Activated CD8-positive, alpha-beta T cell treated with anti-CD3 and anti-CD28 coated beads for 36 hours (primary cell): ENCODE measurements around the gene TMEM42. TPM values are rescaled to one million over a fixed set of nuclear protein-coding genes. Genes with fewer than 3 reads are reported as not detected.

Source experiments
- ATAC-seq: fragments of 200-7000 bp; cut with Tn5 transposase; one replicate; pipeline ENCODE4 v1.10.0; 2021; ENCODE audit warnings: mild to moderate bottlenecking, moderate library complexity
- CTCF ChIA-PET: fragments of 350-600 bp; sonication (Branson Sonifier 250); formaldehyde crosslinking; loops from one replicate; lab custom pipeline; 2021; ENCODE audit warnings: antibody characterized with exemption; lab: Charles Lee
- POLR2A ChIA-PET: fragments of 350-600 bp; sonication (Branson Sonifier 250); formaldehyde crosslinking; loops from one replicate; lab custom pipeline; 2021; ENCODE audit warnings: antibody characterized with exemption; lab: Charles Lee
- DNase-seq: peaks from one replicate; pipeline ENCODE4 v3.0.0-alpha.2; 2020
- H3K27ac Mint-ChIP-seq: one replicate; pipeline ENCODE4 v1.8.0; 2021; ENCODE audit warnings: mild to moderate bottlenecking, mixed read lengths
- H3K27me3 Mint-ChIP-seq: one replicate; pipeline ENCODE4 v1.8.0; 2021; ENCODE audit warnings: mixed read lengths
- H3K36me3 Mint-ChIP-seq: one replicate; pipeline ENCODE4 v1.8.0; 2021; ENCODE audit warnings: low read depth, mixed read lengths
- H3K4me1 Mint-ChIP-seq: one replicate; pipeline ENCODE4 v1.8.0; 2021; ENCODE audit warnings: low read depth, mixed read lengths
- H3K4me3 Mint-ChIP-seq: one replicate; pipeline ENCODE4 v1.8.0; 2021; ENCODE audit warnings: mild to moderate bottlenecking, moderate library complexity, mixed read lengths
- H3K9me3 Mint-ChIP-seq: one replicate; pipeline ENCODE4 v1.8.0; 2021; ENCODE audit warnings: mixed read lengths
- intact Hi-C: fragments of 100-400 bp; cut with micrococcal nuclease; formaldehyde crosslinking; loops from one replicate; pipeline ENCODE4 v1.10.0; 2022
- total RNA-seq, 2 experiments: library from RNA; stranded (reverse); gene quantifications; one replicate each; pipeline ENCODE4 v1.2.3, GENCODE V29; 2021
- TF ChIP-seq, protein P1 (sequence below): fragments of 200-600 bp; IDR thresholded peaks from one replicate; pipeline ENCODE4 v1.8.0; 2022; ENCODE audit warnings: antibody characterized with exemption, mild to moderate bottlenecking

TMEM42 gene
- total RNA-seq, 2 experiments from 2014 or later: 11.3 to 11.8 TPM

DNA sequence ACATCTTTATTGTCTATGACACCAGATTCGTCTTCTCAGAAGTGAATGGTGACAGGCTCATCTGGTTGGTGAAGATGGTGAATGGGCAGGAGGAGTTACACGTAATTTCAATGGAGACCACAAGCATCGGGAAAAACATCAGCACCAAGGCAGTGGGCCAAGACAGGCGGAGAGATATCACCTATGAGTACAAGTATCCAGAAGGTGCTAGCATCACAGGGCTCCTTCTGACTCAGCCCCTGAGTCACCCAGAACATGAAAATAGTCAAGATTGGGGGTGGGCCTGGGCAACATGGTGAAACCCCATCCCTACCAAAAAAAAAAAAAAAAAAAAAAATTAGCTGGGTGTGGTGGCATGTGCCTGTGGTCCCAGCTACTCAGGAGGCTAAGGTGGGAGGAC, 45.3 kb downstream of the TMEM42 start:
- POLR2A ChIA-PET: no interaction called here
- Mint-ChIP-seq H3K27ac (no peak overlapping the region), H3K36me3 (no peaks in the 10 kb centered on the region), H3K4me3 (no peak overlapping the region), H3K9me3 (no peaks in the 10 kb centered on the region), H3K4me1 (no peaks in the 10 kb centered on the region), H3K27me3 (peaks cover 15% of the 10 kb centered on the region)
- CTCF ChIA-PET: interaction anchor here (1.6 kb wide), 1 partner anchor 14 kb away, joined by 4 read pairs; no protein-coding TSS in a partner anchor
- ATAC-seq (peak; percentile 56), DNase-seq (peak; percentile 41)
- TF ChIP-seq, protein P1, sequence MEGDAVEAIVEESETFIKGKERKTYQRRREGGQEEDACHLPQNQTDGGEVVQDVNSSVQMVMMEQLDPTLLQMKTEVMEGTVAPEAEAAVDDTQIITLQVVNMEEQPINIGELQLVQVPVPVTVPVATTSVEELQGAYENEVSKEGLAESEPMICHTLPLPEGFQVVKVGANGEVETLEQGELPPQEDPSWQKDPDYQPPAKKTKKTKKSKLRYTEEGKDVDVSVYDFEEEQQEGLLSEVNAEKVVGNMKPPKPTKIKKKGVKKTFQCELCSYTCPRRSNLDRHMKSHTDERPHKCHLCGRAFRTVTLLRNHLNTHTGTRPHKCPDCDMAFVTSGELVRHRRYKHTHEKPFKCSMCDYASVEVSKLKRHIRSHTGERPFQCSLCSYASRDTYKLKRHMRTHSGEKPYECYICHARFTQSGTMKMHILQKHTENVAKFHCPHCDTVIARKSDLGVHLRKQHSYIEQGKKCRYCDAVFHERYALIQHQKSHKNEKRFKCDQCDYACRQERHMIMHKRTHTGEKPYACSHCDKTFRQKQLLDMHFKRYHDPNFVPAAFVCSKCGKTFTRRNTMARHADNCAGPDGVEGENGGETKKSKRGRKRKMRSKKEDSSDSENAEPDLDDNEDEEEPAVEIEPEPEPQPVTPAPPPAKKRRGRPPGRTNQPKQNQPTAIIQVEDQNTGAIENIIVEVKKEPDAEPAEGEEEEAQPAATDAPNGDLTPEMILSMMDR: no peak
- intact Hi-C loops: no loop called here

DNA sequence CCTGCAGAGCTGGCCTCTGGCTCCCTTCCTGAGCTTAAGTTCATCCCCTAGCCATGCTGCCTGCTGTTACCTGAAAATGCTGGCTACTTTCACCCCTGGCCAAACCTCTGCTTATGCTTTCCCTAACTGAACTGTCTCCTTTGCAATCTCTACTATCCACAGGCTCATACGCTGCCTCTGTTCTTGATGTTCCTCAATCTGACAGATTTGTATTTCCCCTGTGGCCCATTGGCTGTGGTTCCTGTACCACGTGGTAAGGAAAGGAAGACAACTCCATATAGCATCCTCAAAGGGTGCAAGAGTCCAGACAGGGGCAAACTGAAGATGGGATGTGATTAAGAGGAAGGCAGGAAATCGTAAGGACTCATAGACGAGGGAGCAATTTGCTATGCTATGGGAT, 45.9 kb downstream of the TMEM42 start:
- ChIA-PET CTCF (interaction anchor here (1.6 to 1.7 kb wide), 2 partner anchors 9 to 13 kb away, joined by 3 to 4 read pairs; no protein-coding TSS in a partner anchor), POLR2A (no interaction called here)
- ATAC-seq (no peak), DNase-seq (no peak)
- TF ChIP-seq, protein P1: no peak
- intact Hi-C loops: no loop called here
- no peaks in the 10 kb centered on the region for H3K4me1 Mint-ChIP-seq
- no peaks in the 10 kb centered on the region for H3K9me3 Mint-ChIP-seq
- no peak overlapping the region for H3K27ac Mint-ChIP-seq
- H3K4me3 Mint-ChIP-seq: no peak overlapping the region
- no peaks in the 10 kb centered on the region for H3K36me3 Mint-ChIP-seq
- H3K27me3 Mint-ChIP-seq: peaks cover 15% of the 10 kb centered on the region

DNA sequence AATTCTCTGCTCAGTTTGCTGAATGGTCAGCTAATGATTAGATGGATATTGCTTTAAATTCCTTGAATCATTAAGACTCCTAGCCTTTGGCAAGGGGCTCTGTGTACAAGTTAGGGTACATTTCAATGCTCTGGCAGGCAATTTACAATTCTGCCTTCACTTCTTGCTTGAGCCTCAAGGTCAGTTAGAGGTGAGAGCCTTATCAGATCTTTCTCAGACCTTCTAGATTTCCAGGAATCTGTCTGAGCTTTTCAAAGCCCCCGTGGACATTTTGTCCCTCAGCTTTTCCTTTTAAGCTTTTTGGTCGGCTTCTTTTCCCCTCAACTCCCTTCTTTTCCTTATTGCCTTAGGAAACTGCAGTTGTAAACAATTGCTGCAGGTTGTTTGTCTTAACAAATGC, 47.4 kb downstream of the TMEM42 start:
- DNase-seq: no peak
- Mint-ChIP-seq H3K27me3 (peaks cover 15% of the 10 kb centered on the region), H3K27ac (no peak overlapping the region), H3K4me3 (no peak overlapping the region), H3K4me1 (no peaks in the 10 kb centered on the region), H3K9me3 (no peaks in the 10 kb centered on the region), H3K36me3 (no peaks in the 10 kb centered on the region)
- TF ChIP-seq, protein P1: no peak
- intact Hi-C loops: no loop called here
- POLR2A ChIA-PET: no interaction called here
- no peak for ATAC-seq
- CTCF ChIA-PET: interaction anchor here (0.9 to 1.7 kb wide), 2 partner anchors 8 to 20 kb away, joined by 3 to 4 read pairs; no protein-coding TSS in a partner anchor

DNA sequence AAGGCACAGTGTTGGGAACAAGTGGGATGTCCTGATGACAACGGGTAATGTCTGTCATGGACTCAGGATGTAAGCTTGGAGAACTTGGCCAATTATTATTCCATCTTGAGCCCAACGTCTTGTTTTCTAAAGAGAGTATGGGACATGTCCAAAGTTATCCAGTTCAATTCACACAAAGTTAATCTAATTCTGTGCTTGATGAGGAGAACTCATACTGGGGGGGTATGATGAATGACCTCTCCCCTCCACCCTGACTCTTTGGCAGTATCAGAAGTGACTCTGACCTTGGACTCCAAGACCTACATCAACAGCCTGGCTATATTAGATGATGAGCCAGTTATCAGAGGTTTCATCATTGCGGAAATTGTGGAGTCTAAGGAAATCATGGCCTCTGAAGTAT, 49.0 kb downstream of the TMEM42 start:
- H3K9me3 Mint-ChIP-seq: no peaks in the 10 kb centered on the region
- H3K4me1 Mint-ChIP-seq: no peaks in the 10 kb centered on the region
- no peaks in the 10 kb centered on the region for H3K36me3 Mint-ChIP-seq
- DNase-seq (no peak), ATAC-seq (no peak)
- ChIA-PET CTCF (no interaction called here), POLR2A (no interaction called here)
- intact Hi-C loops: no loop called here
- H3K27ac Mint-ChIP-seq: no peak overlapping the region
- H3K27me3 Mint-ChIP-seq: peaks cover 15% of the 10 kb centered on the region
- H3K4me3 Mint-ChIP-seq: no peak overlapping the region
- TF ChIP-seq, protein P1: no peak

DNA sequence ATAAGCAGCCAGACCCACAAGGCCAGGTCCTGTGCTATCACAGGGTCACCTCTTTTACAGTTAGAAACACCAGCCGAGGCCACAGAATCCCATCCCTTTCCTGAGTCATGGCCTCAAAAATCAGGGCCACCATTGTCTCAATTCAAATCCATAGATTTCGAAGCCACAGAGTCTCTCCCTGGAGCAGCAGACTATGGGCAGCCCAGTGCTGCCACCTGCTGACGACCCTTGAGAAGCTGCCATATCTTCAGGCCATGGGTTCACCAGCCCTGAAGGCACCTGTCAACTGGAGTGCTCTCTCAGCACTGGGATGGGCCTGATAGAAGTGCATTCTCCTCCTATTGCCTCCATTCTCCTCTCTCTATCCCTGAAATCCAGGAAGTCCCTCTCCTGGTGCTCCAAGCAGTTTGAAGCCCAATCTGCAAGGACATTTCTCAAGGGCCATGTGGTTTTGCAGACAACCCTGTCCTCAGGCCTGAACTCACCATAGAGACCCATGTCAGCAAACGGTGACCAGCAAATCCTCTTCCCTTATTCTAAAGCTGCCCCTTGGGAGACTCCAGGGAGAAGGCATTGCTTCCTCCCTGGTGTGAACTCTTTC, 52.3 kb downstream of the TMEM42 start:
- no peaks in the 10 kb centered on the region for H3K9me3 Mint-ChIP-seq
- intact Hi-C loops: loop anchor here (2.0 kb wide), 1 partner anchor 381 kb away; no protein-coding TSS in a partner anchor

More for the DNA sequence above, 52.3 kb downstream of the TMEM42 start:
- H3K27me3 Mint-ChIP-seq: peaks cover 6% of the 10 kb centered on the region
- no peak overlapping the region for H3K4me3 Mint-ChIP-seq
- ATAC-seq (peak; percentile 83), DNase-seq (peak; percentile 77)
- no peaks in the 10 kb centered on the region for H3K36me3 Mint-ChIP-seq
- TF ChIP-seq, protein P1: peak; percentile 78
- POLR2A ChIA-PET: no interaction called here
- H3K4me1 Mint-ChIP-seq: no peaks in the 10 kb centered on the region
- CTCF ChIA-PET: interaction anchor here (0.6 to 3.5 kb wide), 21 partner anchors 8 to 399 kb away, joined by 3 to 23 read pairs (median 3); partner anchors contain the start of genes KIAA1143 and KIF15
- H3K27ac Mint-ChIP-seq: no peak overlapping the region
